Fibroblast of villous mesenchyme (primary cell): ENCODE data around the gene BCAN. TPM values are rescaled to one million over a fixed set of nuclear protein-coding genes. Genes with fewer than 3 reads are reported as not detected.

Experiments
- DNase-seq: peaks from one replicate; pipeline ENCODE4 v3.0.0-alpha.2; 2010; ENCODE audit warnings: low read depth
- H3K4me3 ChIP-seq: 2 replicates; pipeline ENCODE4 v1.5.1; 2011; ENCODE audit warnings: low read depth, mild to moderate bottlenecking, low read length
- total RNA-seq: library from RNA; depleted of rRNA; stranded (reverse); fragments of >200 nt; gene quantifications from 2 replicates; pipeline ENCODE4 v1.2.3, GENCODE V29; 2012
- TF ChIP-seq, protein P1 (sequence below): IDR thresholded peaks from 2 replicates; pipeline ENCODE4 v1.5.1; 2012; ENCODE audit warnings: low read depth, mild to moderate bottlenecking, low read length; ENCODE audit not compliant: insufficient read depth

BCAN gene
- total RNA-seq, 1 donor, result not detected

- TF ChIP-seq, protein P1, sequence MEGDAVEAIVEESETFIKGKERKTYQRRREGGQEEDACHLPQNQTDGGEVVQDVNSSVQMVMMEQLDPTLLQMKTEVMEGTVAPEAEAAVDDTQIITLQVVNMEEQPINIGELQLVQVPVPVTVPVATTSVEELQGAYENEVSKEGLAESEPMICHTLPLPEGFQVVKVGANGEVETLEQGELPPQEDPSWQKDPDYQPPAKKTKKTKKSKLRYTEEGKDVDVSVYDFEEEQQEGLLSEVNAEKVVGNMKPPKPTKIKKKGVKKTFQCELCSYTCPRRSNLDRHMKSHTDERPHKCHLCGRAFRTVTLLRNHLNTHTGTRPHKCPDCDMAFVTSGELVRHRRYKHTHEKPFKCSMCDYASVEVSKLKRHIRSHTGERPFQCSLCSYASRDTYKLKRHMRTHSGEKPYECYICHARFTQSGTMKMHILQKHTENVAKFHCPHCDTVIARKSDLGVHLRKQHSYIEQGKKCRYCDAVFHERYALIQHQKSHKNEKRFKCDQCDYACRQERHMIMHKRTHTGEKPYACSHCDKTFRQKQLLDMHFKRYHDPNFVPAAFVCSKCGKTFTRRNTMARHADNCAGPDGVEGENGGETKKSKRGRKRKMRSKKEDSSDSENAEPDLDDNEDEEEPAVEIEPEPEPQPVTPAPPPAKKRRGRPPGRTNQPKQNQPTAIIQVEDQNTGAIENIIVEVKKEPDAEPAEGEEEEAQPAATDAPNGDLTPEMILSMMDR, result peak; percentile 77
- H3K4me3 ChIP-seq, result peak overlapping the region; percentile 63
- DNase-seq, result peak; percentile 70
These were observed 64.2 kb downstream of the BCAN start for GRCh38 chr1:156705918-156706656.

DNA sequence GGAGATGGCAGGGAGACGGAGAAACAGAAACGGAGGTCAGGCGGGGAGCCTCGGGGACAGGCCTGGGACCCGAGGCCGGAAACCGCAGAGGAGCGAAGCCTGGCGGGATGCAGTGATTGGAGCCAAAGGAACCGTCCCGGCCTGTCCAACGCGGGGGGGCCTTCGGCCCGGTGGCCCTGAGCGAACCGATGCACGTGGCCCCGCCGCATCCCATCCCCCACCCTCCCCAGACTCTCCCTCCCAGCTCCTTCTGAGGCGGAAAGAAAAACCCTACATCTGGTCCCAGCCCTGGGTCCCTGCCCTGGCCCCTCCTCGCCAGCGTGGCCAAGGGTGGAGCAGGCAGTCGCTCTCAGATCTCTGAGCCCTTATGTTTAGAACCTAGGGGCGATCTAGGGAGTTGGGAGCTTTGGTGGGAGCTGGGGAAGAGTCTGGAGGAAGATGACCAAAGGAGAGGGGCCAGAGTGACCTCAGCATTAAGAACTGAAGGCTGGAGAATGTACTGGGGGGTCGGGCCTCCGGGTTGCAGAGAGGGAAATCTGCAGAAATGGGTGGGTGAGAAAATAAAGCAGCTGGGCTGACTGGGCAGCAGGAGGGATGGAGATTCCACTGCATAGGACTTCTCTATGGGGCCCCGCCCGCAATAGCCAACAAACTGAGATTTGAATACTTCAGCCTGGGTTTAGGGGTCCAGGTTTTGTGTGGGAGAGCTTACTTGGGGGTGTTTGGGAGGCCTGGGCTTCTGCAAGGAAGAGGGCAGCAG, 64.9 kb downstream of the BCAN start:
- TF ChIP-seq, protein P1, result no peak
- peak overlapping the region; percentile 63 for H3K4me3 ChIP-seq

DNA sequence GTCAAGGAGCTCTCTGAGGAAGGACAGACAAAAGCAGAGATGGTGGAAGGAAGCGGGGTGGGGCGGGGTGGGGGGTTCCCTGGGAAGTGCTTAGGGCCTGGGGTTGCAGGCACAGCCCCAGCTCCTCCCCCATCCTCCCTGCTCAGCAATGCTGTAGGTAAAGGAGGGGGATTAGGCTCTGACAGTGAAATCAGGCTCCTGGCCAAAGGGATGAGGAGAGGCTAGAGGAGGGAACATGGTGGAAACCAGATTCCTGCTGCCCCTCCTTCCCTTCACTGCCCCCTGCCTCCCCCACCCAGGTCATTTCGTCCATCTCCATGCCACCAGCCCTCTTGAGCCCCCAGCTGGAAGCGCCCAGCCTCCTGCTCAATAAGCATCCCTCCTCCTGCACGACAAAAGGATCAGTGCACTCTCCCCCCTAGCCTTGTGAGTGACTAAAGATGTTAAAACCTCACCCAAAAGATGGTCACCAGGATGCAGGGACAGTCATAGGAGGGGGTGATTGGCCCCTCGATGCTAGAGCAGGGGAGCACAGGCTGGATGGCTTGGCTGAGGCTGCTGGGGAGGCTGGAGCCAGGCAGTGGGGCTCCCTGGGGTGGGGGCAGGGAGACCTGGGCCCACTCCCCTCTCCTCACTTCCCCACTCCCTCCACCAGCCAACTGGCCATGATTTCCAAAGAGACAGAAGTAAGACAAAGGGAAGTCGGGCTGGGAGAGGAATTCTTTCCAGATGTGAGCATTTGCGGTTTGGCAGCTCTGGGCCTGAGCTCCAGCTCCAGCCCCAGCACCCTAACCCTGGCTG, 65.7 kb downstream of the BCAN start:
- peak; percentile 67 for DNase-seq
- H3K4me3 ChIP-seq, result no peak overlapping the region
- TF ChIP-seq, protein P1, result no peak

More for the DNA sequence above, 64.9 kb downstream of the BCAN start:
- DNase-seq, result peak; percentile 87

GRCh38 chr1:156708218-156708661, 66.3 kb downstream of the BCAN start:
- TF ChIP-seq, protein P1, result no peak
- no peak for DNase-seq

GRCh38 chr1:156709031-156709430, 67.1 kb downstream of the BCAN start:
- TF ChIP-seq, protein P1, result no peak
- no peak for DNase-seq
- no peak overlapping the region for H3K4me3 ChIP-seq

More at GRCh38 chr1:156708218-156708661, 66.3 kb downstream of the BCAN start:
- H3K4me3 ChIP-seq, result no peak overlapping the region

Other genes with a start within 250 kb of the BCAN start
- 10.0 and 10.8 TPM in 2 replicates for gene MEF2D, start 141.3 kb upstream of the BCAN start, total RNA-seq
- gene IQGAP3, start 69.6 kb upstream of the BCAN start, total RNA-seq, result 20.9 and 24.2 TPM in 2 replicates
- not detected in 2 replicates for gene TTC24, start 62.4 kb upstream of the BCAN start, total RNA-seq
- gene NAXE, start 50.3 kb upstream of the BCAN start, total RNA-seq, result 67.8 and 74.4 TPM in 2 replicates
- 15.1 and 24.2 TPM in 2 replicates for gene GPATCH4, start 40.6 kb upstream of the BCAN start, total RNA-seq
- gene HAPLN2, start 22.7 kb upstream of the BCAN start, total RNA-seq, result not detected in 2 replicates
- gene NES, start 35.3 kb downstream of the BCAN start, total RNA-seq, result 66.4 and 66.9 TPM in 2 replicates
- 39.0 and 80.7 TPM in 2 replicates for gene CRABP2, start 63.5 kb downstream of the BCAN start, total RNA-seq
- gene METTL25B, start 86.4 kb downstream of the BCAN start, total RNA-seq, result 9.0 and 12.5 TPM in 2 replicates
- 17.4 and 22.9 TPM in 2 replicates for gene ISG20L2, start 86.6 kb downstream of the BCAN start, total RNA-seq
- gene MRPL24, start 99.0 kb downstream of the BCAN start, total RNA-seq, result 21.6 and 26.1 TPM in 2 replicates
- 196 and 197 TPM in 2 replicates for gene HDGF, start 109.6 kb downstream of the BCAN start, total RNA-seq
- 19.0 TPM in 2 replicates for gene PRCC, start 125.4 kb downstream of the BCAN start, total RNA-seq
- not detected in 2 replicates for gene SH2D2A, start 174.7 kb downstream of the BCAN start, total RNA-seq
- gene INSRR, start 217.0 kb downstream of the BCAN start, total RNA-seq, result not detected in 2 replicates
- gene NTRK1, start 218.7 kb downstream of the BCAN start, total RNA-seq, result not detected in 2 replicates